K562 (cell line): Measurements from ENCODE around the gene APELA. TPM values are rescaled to one million over a fixed set of nuclear protein-coding genes. Genes with fewer than 3 reads are reported as not detected.

Source experiments
- ATAC-seq: fragments of 200-7000 bp; cut with Tn5 transposase; 3 replicates; pipeline ENCODE4 v1.9.1; 2020; ENCODE audit warnings: moderate library complexity
- BruUV-seq: library from RNA; stranded (reverse); fragments of 400-500 nt; replicated peaks from 2 replicates; lab custom pipeline; 2021; lab: Mats Ljungman, UMichigan
- CTCF ChIA-PET: fragments of 300-600 bp; formaldehyde crosslinking; extraction: SDS; loops from one replicate; lab custom pipeline; 2021; ENCODE audit warnings: low intra/inter-chr PET ratio; lab: Yijun Ruan, JAX
- POLR2A ChIA-PET: fragments of 300-600, 350-650 bp; sonication (Branson Sonifier 250); formaldehyde crosslinking; extraction: SDS; loops from one replicate; lab custom pipeline; 2021; ENCODE audit warnings: antibody characterized with exemption, inconsistent platforms; lab: Yijun Ruan, JAX
- DNase-seq, 4 experiments: peaks; one replicate each; pipeline versions ENCODE4 v3.0.0 to v3.0.0-alpha.2; 2011 to 2018; ENCODE audit warnings: low spot score in 3 of 4, mixed read lengths in 3 of 4; ENCODE audit errors: extremely low read depth in 1 of 4
- FAIRE-seq: peaks from 2 replicates; lab custom pipeline; 2011; peaks lifted over from hg19 to GRCh38; lab: Jason Lieb, UNC
- H2AFZ ChIP-seq: 2 replicates; pipeline ENCODE4 v1.6.0; 2011; ENCODE audit warnings: low read depth, low read length, control low read depth, inconsistent platforms
- H3K27ac ChIP-seq: fragments of 200-600 bp; 3 replicates; pipeline ENCODE4 v1.8.0; 2011; ENCODE audit warnings: low read depth, mild to moderate bottlenecking, control low read depth, inconsistent platforms, low read length, moderate library complexity, mixed read lengths; ENCODE audit errors: extremely low read depth
- H3K27me3 ChIP-seq, 2 experiments: fragments of 300-600 bp in 1 of 2; 2 replicates in 1 of 2; 3 replicates in 1 of 2; pipeline versions ENCODE4 v1.6.0 to v1.8.0; 2011; ENCODE audit warnings: inconsistent platforms in 2 of 2, low read length in 2 of 2, mild to moderate bottlenecking in 1 of 2, mixed read lengths in 1 of 2, moderate library complexity in 1 of 2; ENCODE audit not compliant: control insufficient read depth in 2 of 2, insufficient read depth in 2 of 2
- H3K36me3 ChIP-seq: fragments of 300-600 bp; 3 replicates; pipeline ENCODE4 v1.8.0; 2011; ENCODE audit warnings: mild to moderate bottlenecking, low read length, inconsistent platforms; ENCODE audit not compliant: control insufficient read depth, insufficient read depth
- H3K4me1 ChIP-seq, 2 experiments: fragments of 200-600 bp in 1 of 2; replicated peaks in 1 of 2; 2 replicates in 1 of 2; 3 replicates in 1 of 2; pipeline versions ENCODE4 v1.5.1 to v1.8.0; 2011; ENCODE audit warnings: inconsistent platforms in 2 of 2, low read length in 2 of 2, mild to moderate bottlenecking in 1 of 2, mixed read lengths in 1 of 2, moderate library complexity in 1 of 2; ENCODE audit not compliant: control insufficient read depth in 2 of 2, insufficient read depth in 2 of 2
- H3K4me2 ChIP-seq: 2 replicates; pipeline ENCODE4 v1.6.1; 2011; ENCODE audit warnings: low read length, control low read depth, inconsistent platforms, mixed read lengths; ENCODE audit not compliant: insufficient read depth
- H3K4me3 ChIP-seq: fragments of 200-600 bp; sonication (generic), shearing (Covaris generic); 2 replicates; pipeline ENCODE4 v1.5.1; 2016; ENCODE audit warnings: control low read depth, inconsistent platforms
- H3K79me2 ChIP-seq: fragments of 200-600 bp; 3 replicates; pipeline ENCODE4 v1.8.0; 2011; ENCODE audit warnings: low read length, inconsistent platforms; ENCODE audit not compliant: control insufficient read depth, insufficient read depth
- H3K9ac ChIP-seq, 2 experiments: 2 replicates each; pipeline versions ENCODE4 v1.6.0 to v1.6.1; 2011; ENCODE audit warnings: low read depth in 2 of 2, low read length in 2 of 2, control low read depth in 1 of 2, inconsistent platforms in 1 of 2, mild to moderate bottlenecking in 1 of 2, mixed read lengths in 1 of 2; ENCODE audit not compliant: insufficient read depth in 1 of 2
- H3K9me1 ChIP-seq: one replicate; pipeline ENCODE4 v1.6.0; 2011; ENCODE audit warnings: inconsistent platforms, mild to moderate bottlenecking, low read length, moderate library complexity; ENCODE audit not compliant: control insufficient read depth, insufficient read depth
- H3K9me3 ChIP-seq: replicated peaks from 2 replicates; pipeline ENCODE4 v1.5.1; 2011; ENCODE audit warnings: low read depth, low read length, inconsistent platforms; ENCODE audit not compliant: control insufficient read depth, insufficient read depth
- H4K20me1 ChIP-seq: replicated peaks from 2 replicates; pipeline ENCODE4 v1.6.1; 2011; ENCODE audit warnings: low read length, inconsistent platforms, mixed read lengths; ENCODE audit not compliant: control insufficient read depth, insufficient read depth
- AFF1 ChIP-seq, 2 experiments: fragments of 450-650 bp; IDR thresholded peaks; 2 replicates each; pipeline ENCODE4 v1.6.1; 2018; ENCODE audit warnings: mild to moderate bottlenecking in 2 of 2, low read depth in 1 of 2; ENCODE audit not compliant: partially characterized antibody in 2 of 2
- ARID3A ChIP-seq: IDR thresholded peaks from 2 replicates; pipeline ENCODE4 v1.6.1; 2012; ENCODE audit warnings: low read depth, low read length, improper control_type of control experiment, borderline replicate concordance
- ATF1 ChIP-seq, 2 experiments: fragments of 450-650 bp in 1 of 2; IDR thresholded peaks; 2 replicates each; pipeline ENCODE4 v1.6.1; 2016; ENCODE audit warnings: missing compliant biosample characterization in 1 of 2, missing genetic modification characterization in 1 of 2
- CHD2 ChIP-seq: IDR thresholded peaks from 2 replicates; pipeline ENCODE4 v1.6.1; 2011; ENCODE audit warnings: low read depth, low read length
- HDGF ChIP-seq: fragments of 450-650 bp; IDR thresholded peaks from 2 replicates; pipeline ENCODE4 v1.6.1; 2016
- HES1 ChIP-seq: fragments of 450-650 bp; IDR thresholded peaks from 2 replicates; pipeline ENCODE4 v1.6.1; 2016; ENCODE audit warnings: low read depth, mild to moderate bottlenecking, moderate library complexity
- THAP12 ChIP-seq: fragments of 250-450 bp; sonication (Bioruptor Pico); IDR thresholded peaks from 2 replicates; pipeline ENCODE4 v1.9.0; 2021; ENCODE audit warnings: mild to moderate bottlenecking, inconsistent platforms
- ZBTB7A ChIP-seq: IDR thresholded peaks from 2 replicates; pipeline ENCODE4 v1.6.1; 2011; ENCODE audit warnings: low read depth, mild to moderate bottlenecking, low read length, moderate library complexity, borderline replicate concordance; ENCODE audit not compliant: control insufficient read depth
- ZFP1 ChIP-seq: fragments of 450-650 bp; formaldehyde crosslinking; IDR thresholded peaks from 2 replicates; pipeline ENCODE4 v1.4.0; 2020; ENCODE audit warnings: mild to moderate bottlenecking, mixed read lengths
- WGBS: fragments of 100-300 bp; shearing (Covaris generic); methylation state at CpG from one replicate; pipeline ENCODE4 v1.1.6; 2016; ENCODE audit warnings: low coverage, mixed read lengths; ENCODE audit not compliant: insufficient coverage; ENCODE audit errors: missing lambda C conversion rate; 5-methylcytosine and 5-hydroxymethylcytosine counted together
- in situ Hi-C: fragments of 300-500 bp; cut with MboI; formaldehyde crosslinking; loops from 4 replicates; pipeline ENCODE4 v1.15.0; 2018; ENCODE audit warnings: inconsistent platforms, mixed read lengths
- intact Hi-C: fragments of 100-400 bp; cut with micrococcal nuclease; formaldehyde crosslinking; loops from 2 replicates; pipeline ENCODE4 v1.14.2; 2022
- polyA plus RNA-seq, 8 experiments: library from polyadenylated mRNA; depleted of rRNA in 4 of 8; stranded (reverse) in 5 of 8; unstranded in 3 of 8; fragments of >200 nt; fragmentation: Nextera tagmentation in 2 of 8; fragmentation: Illumina TruSeq in 1 of 8; extraction: Ambion mirVana in 2 of 8; extraction: Trizol in 1 of 8; gene quantifications; 2 replicates each; pipeline versions ENCODE4 v1.2.1 to v1.2.3, GENCODE V29; 2011 to 2014; ENCODE audit warnings: inconsistent platforms in 1 of 8, missing spikeins in 1 of 8
- total RNA-seq, 7 experiments: library from RNA; depleted of rRNA in 6 of 7; stranded (reverse); fragments of >200 nt in 6 of 7; fragmentation: Illumina TruSeq in 2 of 7; extraction: Trizol in 2 of 7; gene quantifications; 2 replicates each; pipeline versions ENCODE4 v1.2.1 to v1.2.3, GENCODE V29; 2011 to 2021; ENCODE audit warnings: low replicate concordance in 1 of 7
- TF ChIP-seq, protein P1 (sequence below): sonication (generic); formaldehyde crosslinking; IDR thresholded peaks from 2 replicates; pipeline ENCODE4 v1.8.1; 2023; ENCODE audit warnings: mild to moderate bottlenecking, missing genetic modification reagents

APELA gene
- total and polyA plus RNA-seq, 9 of the 15 experiments (the other 6 are each of a cell fraction or from before 2014, with no cell fraction given), result not detected

DNA sequence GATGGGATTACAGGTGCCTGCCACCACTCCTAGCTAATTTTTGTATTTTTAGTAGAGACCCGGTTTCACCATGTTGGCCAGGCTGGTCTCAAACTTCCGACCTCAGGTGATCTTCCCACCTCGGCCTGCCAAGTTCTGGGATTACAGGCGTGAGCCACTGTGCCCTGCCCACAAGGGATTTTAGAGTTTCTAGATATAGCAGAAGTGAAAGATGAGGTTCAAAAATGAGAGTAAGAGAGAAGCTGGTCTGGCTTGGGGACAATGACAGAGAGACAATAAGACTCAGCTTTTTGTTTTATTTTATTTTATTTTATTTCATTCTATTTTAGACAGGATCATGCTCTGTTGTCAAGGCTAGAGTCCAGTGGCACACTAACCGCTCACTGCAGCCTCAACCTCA is 69.8 kb downstream of the APELA start:
- Histone ChIP-seq H3K9me1 (no peaks in the 10 kb centered on the region), H3K27me3 (peaks cover 0 to 18% of the 10 kb centered on the region in 2 experiments; a peak in 2 of 5 replicates), H3K9me3 (no peaks in the 10 kb centered on the region), H3K9ac (no peak overlapping the region), H3K27ac (no peak overlapping the region), H3K36me3 (no peaks in the 10 kb centered on the region), H4K20me1 (no peaks in the 10 kb centered on the region), H3K4me3 (no peak overlapping the region), H3K4me1 (no peaks in the 10 kb centered on the region), H3K4me2 (no peak overlapping the region), H3K79me2 (no peaks in the 10 kb centered on the region), H2AFZ (no peak overlapping the region)
- intact Hi-C loops, result no loop called here
- POLR2A ChIA-PET, result no interaction called here
- FAIRE-seq (no peak), ATAC-seq (no peak), DNase-seq (no peak)
- BruUV-seq, result no TSS peak
- in situ Hi-C loops, result no loop called here
- WGBS, result 4% methylated on average over 4 of the region's 5 CpGs
- CTCF ChIA-PET, result no interaction called here
- TF ChIP-seq HDGF (no peak), ATF1 (CRISPR knock-in tag; IDR thresholded peaks at IDR 0.05) (no peak), ATF1 (tag; IDR thresholded peaks at IDR 0.05) (no peak), HES1 (no peak), CHD2 (no peak), AFF1 (IDR thresholded peaks at IDR 0.05; ENCODE audit: low read depth in 1 of 2, partially characterized antibody in 2 of 2) (no peak), ZFP1 (CRISPR knock-in tag) (no peak), THAP12 (CRISPR knock-in tag) (no peak), ZBTB7A (no peak), ARID3A (no peak)
- TF ChIP-seq, protein P1, sequence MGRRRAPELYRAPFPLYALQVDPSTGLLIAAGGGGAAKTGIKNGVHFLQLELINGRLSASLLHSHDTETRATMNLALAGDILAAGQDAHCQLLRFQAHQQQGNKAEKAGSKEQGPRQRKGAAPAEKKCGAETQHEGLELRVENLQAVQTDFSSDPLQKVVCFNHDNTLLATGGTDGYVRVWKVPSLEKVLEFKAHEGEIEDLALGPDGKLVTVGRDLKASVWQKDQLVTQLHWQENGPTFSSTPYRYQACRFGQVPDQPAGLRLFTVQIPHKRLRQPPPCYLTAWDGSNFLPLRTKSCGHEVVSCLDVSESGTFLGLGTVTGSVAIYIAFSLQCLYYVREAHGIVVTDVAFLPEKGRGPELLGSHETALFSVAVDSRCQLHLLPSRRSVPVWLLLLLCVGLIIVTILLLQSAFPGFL (CRISPR knock-in tag), result no peak
